ENCODE measurements around the gene PANK4.

Gene PANK4

GRCh38 chr1:2528016-2528415 is 1.6 kb upstream of the PANK4 start:
- no peak for DNase-seq

- no peak for DNase-seq
Observed at GRCh38 chr1:2527556-2527860, 1.1 kb upstream of the PANK4 start.

- DNase-seq = peak; percentile 19
Observed at GRCh38 chr1:2526824-2527555, 594 bp upstream of the PANK4 start.

- no peak for DNase-seq
Observed at GRCh38 chr1:2525572-2525919, 850 bp downstream of the PANK4 start.

GRCh38 chr1:2523891-2524609 is 2.3 kb downstream of the PANK4 start:
- no peak for DNase-seq

GRCh38 chr1:2523191-2523890 is 3.1 kb downstream of the PANK4 start:
- no peak for DNase-seq

GRCh38 chr1:2522230-2522629 is 4.2 kb downstream of the PANK4 start:
- DNase-seq = no peak

GRCh38 chr1:2520806-2521205 is 5.6 kb downstream of the PANK4 start:
- DNase-seq = no peak

- no peak for DNase-seq
Observed at GRCh38 chr1:2520206-2520605, 6.2 kb downstream of the PANK4 start.

GRCh38 chr1:2519729-2520128 is 6.7 kb downstream of the PANK4 start:
- DNase-seq = no peak

- no peak for DNase-seq
Observed at GRCh38 chr1:2519029-2519685, 7.2 kb downstream of the PANK4 start.

GRCh38 chr1:2518528-2518927 is 7.9 kb downstream of the PANK4 start:
- no peak for DNase-seq

GRCh38 chr1:2517966-2518365 is 8.4 kb downstream of the PANK4 start:
- DNase-seq = no peak

GRCh38 chr1:2516946-2517345 is 9.4 kb downstream of the PANK4 start:
- no peak for DNase-seq

- DNase-seq = no peak
Observed at GRCh38 chr1:2516124-2516523, 10.3 kb downstream of the PANK4 start.

GRCh38 chr1:2515763-2516080 is 10.7 kb downstream of the PANK4 start:
- DNase-seq = no peak

GRCh38 chr1:2514863-2515762 is 11.3 kb downstream of the PANK4 start:
- no peak for DNase-seq

- DNase-seq = no peak
Observed at GRCh38 chr1:2513939-2514652, 12.3 kb downstream of the PANK4 start.

GRCh38 chr1:2512862-2513421 is 13.5 kb downstream of the PANK4 start:
- DNase-seq = no peak

- no peak for DNase-seq
Observed at GRCh38 chr1:2510366-2511155, 15.8 kb downstream of the PANK4 start.

GRCh38 chr1:2509589-2509988 is 16.8 kb downstream of the PANK4 start:
- no peak for DNase-seq
